ENCODE results near the gene RAP1B. TPM values are rescaled to one million over a fixed set of nuclear protein-coding genes. Genes with fewer than 3 reads are reported as not detected.

Gene RAP1B
- total and polyA plus RNA-seq, 9 of the 15 experiments (the other 6 are each of a cell fraction or from before 2014, with no cell fraction given): 107 to 309 (median 170) TPM

DNA sequence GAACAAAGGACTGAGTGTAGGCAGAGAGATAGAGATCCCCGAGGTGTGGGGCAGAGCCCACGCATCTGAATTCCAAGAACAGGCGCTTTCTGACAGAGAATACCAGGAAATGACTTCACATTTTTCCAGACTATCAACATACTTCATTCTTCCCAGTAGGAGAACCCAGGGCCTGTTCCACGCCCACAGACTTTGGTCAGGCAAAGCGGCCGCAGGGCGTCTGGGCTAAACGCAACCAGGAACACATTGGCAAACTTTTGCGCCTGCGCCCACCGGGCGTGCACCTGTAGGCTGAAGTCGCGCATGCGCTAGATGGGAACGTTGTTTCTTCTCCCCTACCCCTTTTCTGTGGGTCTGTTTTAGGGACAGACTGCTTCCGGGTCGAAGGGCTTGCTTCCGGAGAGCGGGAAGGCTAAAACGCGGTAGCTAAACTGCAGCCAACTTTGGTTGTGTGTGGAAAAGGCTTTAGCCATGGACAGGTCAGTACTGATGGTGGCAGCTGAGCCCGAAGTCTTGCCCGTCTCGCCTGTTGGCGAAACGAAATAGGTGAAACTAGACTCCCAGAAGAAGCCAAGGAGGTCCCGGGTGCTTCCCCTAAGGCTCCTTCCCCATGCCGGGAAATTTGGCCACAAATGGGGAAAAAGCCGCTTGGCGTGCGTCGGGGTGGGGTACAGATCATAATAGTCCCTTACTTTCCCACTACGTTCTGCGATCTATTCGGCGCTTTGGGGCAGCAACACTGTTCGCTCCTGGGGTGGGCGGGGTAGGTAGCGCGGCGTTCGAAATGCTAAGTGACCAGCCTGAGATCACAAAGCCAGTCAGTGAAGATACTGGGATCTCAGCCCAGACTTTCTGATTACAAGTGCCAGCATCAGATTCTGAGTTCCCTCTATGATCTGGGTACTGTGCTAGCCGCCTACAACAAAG is 76.2 kb downstream of the RAP1B start, which contains the start of gene NUP107 (continued):
- TF ChIP-seq, protein P1, sequence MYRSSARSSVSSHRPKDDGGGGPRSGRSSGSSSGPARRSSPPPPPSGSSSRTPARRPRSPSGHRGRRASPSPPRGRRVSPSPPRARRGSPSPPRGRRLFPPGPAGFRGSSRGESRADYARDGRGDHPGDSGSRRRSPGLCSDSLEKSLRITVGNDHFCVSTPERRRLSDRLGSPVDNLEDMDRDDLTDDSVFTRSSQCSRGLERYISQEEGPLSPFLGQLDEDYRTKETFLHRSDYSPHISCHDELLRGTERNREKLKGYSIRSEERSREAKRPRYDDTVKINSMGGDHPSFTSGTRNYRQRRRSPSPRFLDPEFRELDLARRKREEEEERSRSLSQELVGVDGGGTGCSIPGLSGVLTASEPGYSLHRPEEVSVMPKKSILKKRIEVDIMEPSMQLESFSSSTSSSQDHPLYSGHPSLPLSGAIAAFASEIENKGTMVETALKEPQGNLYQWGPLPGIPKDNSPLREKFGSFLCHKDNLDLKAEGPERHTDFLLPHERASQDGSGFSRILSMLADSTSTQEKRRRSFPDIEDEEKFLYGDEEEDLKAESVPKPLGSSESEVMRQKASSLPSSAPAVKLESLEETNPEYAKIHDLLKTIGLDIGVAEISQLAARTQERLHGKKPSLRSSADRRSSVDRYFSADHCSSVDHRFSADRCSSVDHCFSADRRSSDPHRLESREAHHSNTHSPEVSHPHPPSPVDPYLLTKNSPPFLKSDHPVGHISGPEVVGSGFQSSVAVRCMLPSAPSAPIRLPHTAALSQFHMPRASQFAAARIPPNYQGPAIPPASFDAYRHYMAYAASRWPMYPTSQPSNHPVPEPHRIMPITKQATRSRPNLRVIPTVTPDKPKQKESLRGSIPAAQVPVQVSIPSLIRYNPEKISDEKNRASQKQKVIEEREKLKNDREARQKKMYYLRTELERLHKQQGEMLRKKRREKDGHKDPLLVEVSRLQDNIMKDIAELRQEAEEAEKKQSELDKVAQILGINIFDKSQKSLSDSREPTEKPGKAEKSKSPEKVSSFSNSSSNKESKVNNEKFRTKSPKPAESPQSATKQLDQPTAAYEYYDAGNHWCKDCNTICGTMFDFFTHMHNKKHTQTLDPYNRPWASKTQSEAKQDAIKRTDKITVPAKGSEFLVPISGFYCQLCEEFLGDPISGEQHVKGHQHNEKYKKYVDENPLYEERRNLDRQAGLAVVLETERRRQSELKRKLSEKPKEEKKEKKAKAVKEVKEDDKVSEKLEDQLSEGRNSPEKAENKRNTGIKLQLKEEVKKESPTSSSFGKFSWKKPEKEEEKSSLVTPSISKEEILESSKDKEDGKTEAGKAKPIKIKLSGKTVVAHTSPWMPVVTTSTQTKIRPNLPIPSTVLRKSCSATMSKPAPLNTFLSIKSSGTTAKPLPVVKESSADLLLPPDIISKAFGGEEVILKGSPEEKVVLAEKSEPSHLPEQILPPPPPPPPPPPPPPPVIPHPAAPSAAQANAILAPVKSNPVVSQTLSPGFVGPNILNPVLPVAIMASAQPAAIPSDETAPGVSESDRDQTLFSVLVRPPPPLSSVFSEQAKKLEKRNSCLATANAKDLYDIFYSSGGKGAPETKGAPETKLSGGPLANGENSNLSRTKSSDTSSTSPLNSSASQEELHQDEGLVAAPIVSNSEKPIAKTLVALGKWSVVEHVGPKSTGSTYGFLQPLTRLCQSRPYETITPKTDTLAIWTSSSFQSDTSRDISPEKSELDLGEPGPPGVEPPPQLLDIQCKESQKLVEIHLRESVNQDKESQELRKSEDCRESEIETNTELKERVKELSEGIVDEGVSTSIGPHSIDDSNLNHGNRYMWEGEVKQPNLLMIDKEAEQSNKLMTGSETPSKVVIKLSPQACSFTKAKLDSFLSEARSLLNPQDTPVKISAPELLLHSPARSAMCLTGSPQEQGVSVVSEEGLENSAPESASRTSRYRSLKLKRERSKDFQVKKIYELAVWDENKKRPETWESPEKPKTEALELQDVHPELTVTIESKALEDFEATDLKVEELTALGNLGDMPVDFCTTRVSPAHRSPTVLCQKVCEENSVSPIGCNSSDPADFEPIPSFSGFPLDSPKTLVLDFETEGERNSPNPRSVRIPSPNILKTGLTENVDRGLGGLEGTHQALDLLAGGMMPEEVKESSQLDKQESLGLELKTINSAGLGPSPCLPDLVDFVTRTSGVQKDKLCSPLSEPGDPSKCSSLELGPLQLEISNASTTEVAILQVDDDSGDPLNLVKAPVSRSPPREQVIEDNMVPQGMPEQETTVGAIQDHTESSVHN (IDR thresholded peaks at IDR 0.05; ENCODE audit: borderline replicate concordance in 1 of 2, low read depth in 1 of 2): peak in 1 of 2 experiments; percentile 72; a peak in 1 of 4 replicates
- TF ChIP-seq SMARCA5 (IDR thresholded peaks at IDR 0.05) (no peak), ZNF717 (CRISPR knock-in tag; IDR thresholded peaks at IDR 0.05) (no peak), ZNF197 (CRISPR knock-in tag; IDR thresholded peaks at IDR 0.05; ENCODE audit: low read depth) (0 out of 2 replicates have a peak, but pooled peaks have one; percentile 63), RBBP5 (IDR thresholded peaks at IDR 0.05; ENCODE audit: borderline replicate concordance, insufficient read depth, low read length, poor library complexity, severe bottlenecking) (peak; percentile 91), EP400 (IDR thresholded peaks at IDR 0.05) (peak; percentile 97), HSF4 (CRISPR knock-in tag; IDR thresholded peaks at IDR 0.05; ENCODE audit: borderline replicate concordance) (0 out of 2 replicates have a peak, but pooled peaks have one; percentile 17), MAZ (CRISPR knock-in tag; conservative IDR thresholded peaks at IDR 0.05 in 1 of 2, IDR thresholded peaks at IDR 0.05 in 1 of 2) (peak; percentile 50 to 67; a peak in 1 of 4 replicates), DDX20 (tag; IDR thresholded peaks at IDR 0.05; ENCODE audit: low read depth) (no peak), ZBTB17 (CRISPR knock-in tag; IDR thresholded peaks at IDR 0.05) (no peak), CBX1 (IDR thresholded peaks at IDR 0.05; ENCODE audit: low read depth) (peak; percentile 19; the same call in 1 of the 2 replicates), NFIX (CRISPR knock-in tag; IDR thresholded peaks at IDR 0.05; ENCODE audit: low read depth) (no peak), GABPA (tag; conservative IDR thresholded peaks at IDR 0.05; ENCODE audit: low read depth) (peak; percentile 100), MYC (IDR thresholded peaks at IDR 0.05; ENCODE audit: low read depth, low read length) (peak; percentile 94), MYC (CRISPR knock-in tag; IDR thresholded peaks at IDR 0.05; ENCODE audit: borderline replicate concordance, low read depth) (peak; percentile 81; the same call in 1 of the 2 replicates)
- TF ChIP-seq, protein P2, sequence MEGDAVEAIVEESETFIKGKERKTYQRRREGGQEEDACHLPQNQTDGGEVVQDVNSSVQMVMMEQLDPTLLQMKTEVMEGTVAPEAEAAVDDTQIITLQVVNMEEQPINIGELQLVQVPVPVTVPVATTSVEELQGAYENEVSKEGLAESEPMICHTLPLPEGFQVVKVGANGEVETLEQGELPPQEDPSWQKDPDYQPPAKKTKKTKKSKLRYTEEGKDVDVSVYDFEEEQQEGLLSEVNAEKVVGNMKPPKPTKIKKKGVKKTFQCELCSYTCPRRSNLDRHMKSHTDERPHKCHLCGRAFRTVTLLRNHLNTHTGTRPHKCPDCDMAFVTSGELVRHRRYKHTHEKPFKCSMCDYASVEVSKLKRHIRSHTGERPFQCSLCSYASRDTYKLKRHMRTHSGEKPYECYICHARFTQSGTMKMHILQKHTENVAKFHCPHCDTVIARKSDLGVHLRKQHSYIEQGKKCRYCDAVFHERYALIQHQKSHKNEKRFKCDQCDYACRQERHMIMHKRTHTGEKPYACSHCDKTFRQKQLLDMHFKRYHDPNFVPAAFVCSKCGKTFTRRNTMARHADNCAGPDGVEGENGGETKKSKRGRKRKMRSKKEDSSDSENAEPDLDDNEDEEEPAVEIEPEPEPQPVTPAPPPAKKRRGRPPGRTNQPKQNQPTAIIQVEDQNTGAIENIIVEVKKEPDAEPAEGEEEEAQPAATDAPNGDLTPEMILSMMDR (IDR thresholded peaks at IDR 0.05 in 2 of 3, conservative IDR thresholded peaks at IDR 0.05 in 1 of 3; ENCODE audit: insufficient read depth in 2 of 3, low read depth in 1 of 3, low read length in 3 of 3): 0 out of 6 replicates have a peak, but pooled peaks of 2 of the 3 experiments have one; percentile 6 to 19

Data from K562 (cell line).